COR-L47 (cell line): ENCODE data around the gene TMEM50B.
A peak's percentile ranks its signal among the peaks of the same experiment; 100 is the strongest.
"Not testable (repeated sequence)": the region's sequence is repeated elsewhere in the genome, so short reads cannot be mapped to it uniquely, and the experiment has no call there.

Experiments used
- DNase-seq: peaks from one replicate; lab custom pipeline; 2025; lab: John Stamatoyannopoulos, UW

The TMEM50B gene

GRCh38 chr21:33479679-33480480 is at the start of gene TMEM50B:
Gene TMEM50B, minus strand, starts transcription at chr21:33479974. Its CDS starts 11,089 bp downstream, at chr21:33468885.
- DNase-seq = peak; percentile 93

- no peak for DNase-seq
Measured at GRCh38 chr21:33522953-33523349, 43.2 kb upstream of the TMEM50B start.

- DNase-seq = no peak
Measured at GRCh38 chr21:33522297-33522952, 42.7 kb upstream of the TMEM50B start.

GRCh38 chr21:33518899-33519298 is 39.1 kb upstream of the TMEM50B start:
- no peak for DNase-seq

- DNase-seq = no peak
Measured at GRCh38 chr21:33514229-33514628, 34.5 kb upstream of the TMEM50B start.

- no peak for DNase-seq
Measured at GRCh38 chr21:33512481-33512880, 32.7 kb upstream of the TMEM50B start.

GRCh38 chr21:33511639-33512038 is 31.9 kb upstream of the TMEM50B start:
- DNase-seq = no peak

GRCh38 chr21:33510826-33511225 is 31.1 kb upstream of the TMEM50B start:
- no peak for DNase-seq

GRCh38 chr21:33507003-33507402 is 27.2 kb upstream of the TMEM50B start:
- DNase-seq = not testable (repeated sequence)

GRCh38 chr21:33505833-33506232 is 26.1 kb upstream of the TMEM50B start:
- no peak for DNase-seq

- no peak for DNase-seq
Measured at GRCh38 chr21:33496345-33496744, 16.6 kb upstream of the TMEM50B start.

GRCh38 chr21:33495743-33496142 is 16.0 kb upstream of the TMEM50B start:
- no peak for DNase-seq

- no peak for DNase-seq
Measured at GRCh38 chr21:33493756-33494155, 14.0 kb upstream of the TMEM50B start.

GRCh38 chr21:33492571-33492970 is 12.8 kb upstream of the TMEM50B start:
- no peak for DNase-seq

GRCh38 chr21:33491373-33492102 is 11.8 kb upstream of the TMEM50B start, which contains the start of gene DNAJC28:
Gene DNAJC28, minus strand, starts transcription at chr21:33491716. Its CDS starts 2,323 bp downstream, at chr21:33489393.
- peak; percentile 88 for DNase-seq

- DNase-seq = no peak
Measured at GRCh38 chr21:33490991-33491372, 11.2 kb upstream of the TMEM50B start.

- no peak for DNase-seq
Measured at GRCh38 chr21:33488936-33489335, 9.2 kb upstream of the TMEM50B start.

GRCh38 chr21:33487996-33488395 is 8.2 kb upstream of the TMEM50B start:
- DNase-seq = no peak

- no peak for DNase-seq
Measured at GRCh38 chr21:33481314-33481943, 1.7 kb upstream of the TMEM50B start.

GRCh38 chr21:33480481-33481103 is 818 bp upstream of the TMEM50B start:
- no peak for DNase-seq

GRCh38 chr21:33478935-33479678 is 667 bp downstream of the TMEM50B start:
- no peak for DNase-seq
